Nephron progenitor cell (in vitro differentiated cells): ENCODE measurements around the gene RANBP3L.

Source experiments
- DNase-seq: peaks from one replicate; pipeline ENCODE4 v3.0.0; 2021
- H3K27ac Mint-ChIP-seq: 2 replicates; pipeline ENCODE4 v1.8.0; 2021; ENCODE audit warnings: mild to moderate bottlenecking, moderate library complexity, mixed read lengths
- H3K27me3 Mint-ChIP-seq: 2 replicates; pipeline ENCODE4 v1.8.0; 2021; ENCODE audit warnings: mild to moderate bottlenecking, low read depth, mixed read lengths; ENCODE audit not compliant: poor library complexity
- H3K36me3 Mint-ChIP-seq: 2 replicates; pipeline ENCODE4 v1.8.0; 2021; ENCODE audit warnings: low read depth, mixed read lengths
- H3K4me1 Mint-ChIP-seq: 2 replicates; pipeline ENCODE4 v1.8.0; 2021; ENCODE audit warnings: mixed read lengths
- H3K4me3 Mint-ChIP-seq: 2 replicates; pipeline ENCODE4 v1.8.0; 2021; ENCODE audit warnings: mild to moderate bottlenecking, moderate library complexity, mixed read lengths
- H3K9me3 Mint-ChIP-seq: 2 replicates; pipeline ENCODE4 v1.8.0; 2021; ENCODE audit warnings: mild to moderate bottlenecking, moderate library complexity, mixed read lengths
- TF ChIP-seq, protein P1 (sequence below): fragments of 200-600 bp; sonication (generic); IDR thresholded peaks from 2 replicates; pipeline ENCODE4 v1.5.0; 2021; ENCODE audit warnings: antibody characterized with exemption

The RANBP3L gene

DNA sequence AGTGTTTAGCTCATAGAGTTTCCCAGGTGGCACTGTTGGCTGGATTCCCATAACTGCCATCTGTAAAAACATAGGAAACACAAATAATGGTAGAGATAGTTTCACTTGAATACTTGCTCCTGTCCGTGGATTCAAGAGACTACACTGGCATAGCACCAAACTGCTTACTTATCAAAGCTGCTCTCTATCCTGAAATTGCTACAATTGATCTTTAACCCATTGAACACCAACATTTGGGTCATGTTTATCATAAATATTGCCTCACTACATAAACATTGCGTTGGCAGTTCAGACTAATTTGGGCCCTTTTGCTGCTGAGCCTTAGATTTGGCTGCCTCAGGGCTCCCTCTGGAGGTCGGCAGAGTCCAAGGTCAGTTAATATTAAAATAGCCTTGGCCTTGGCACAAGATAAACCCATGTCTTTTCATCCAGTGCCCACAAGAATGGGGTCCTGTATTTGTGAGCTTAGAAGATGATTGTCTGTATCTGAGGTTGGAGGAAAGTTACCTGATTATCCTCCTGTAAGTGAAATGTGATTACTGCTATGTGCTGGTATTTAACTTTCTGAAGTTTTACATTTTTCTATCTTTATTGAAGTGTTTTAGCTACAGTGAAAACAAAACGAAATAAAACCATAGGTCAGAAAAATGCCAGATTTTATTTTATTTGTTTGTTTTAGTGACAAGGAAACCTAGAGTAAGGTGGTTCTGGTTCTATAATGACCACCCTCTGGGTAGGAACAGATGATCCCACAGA lies 4.0 kb upstream of the RANBP3L start:
- Mint-ChIP-seq H3K27ac (no peak overlapping the region), H3K4me3 (no peak overlapping the region), H3K9me3 (peaks cover 1% of the 10 kb centered on the region), H3K4me1 (peaks cover 19% of the 10 kb centered on the region), H3K27me3 (no peaks in the 10 kb centered on the region), H3K36me3 (no peaks in the 10 kb centered on the region)
- peak; percentile 21 for DNase-seq
- TF ChIP-seq, protein P1, sequence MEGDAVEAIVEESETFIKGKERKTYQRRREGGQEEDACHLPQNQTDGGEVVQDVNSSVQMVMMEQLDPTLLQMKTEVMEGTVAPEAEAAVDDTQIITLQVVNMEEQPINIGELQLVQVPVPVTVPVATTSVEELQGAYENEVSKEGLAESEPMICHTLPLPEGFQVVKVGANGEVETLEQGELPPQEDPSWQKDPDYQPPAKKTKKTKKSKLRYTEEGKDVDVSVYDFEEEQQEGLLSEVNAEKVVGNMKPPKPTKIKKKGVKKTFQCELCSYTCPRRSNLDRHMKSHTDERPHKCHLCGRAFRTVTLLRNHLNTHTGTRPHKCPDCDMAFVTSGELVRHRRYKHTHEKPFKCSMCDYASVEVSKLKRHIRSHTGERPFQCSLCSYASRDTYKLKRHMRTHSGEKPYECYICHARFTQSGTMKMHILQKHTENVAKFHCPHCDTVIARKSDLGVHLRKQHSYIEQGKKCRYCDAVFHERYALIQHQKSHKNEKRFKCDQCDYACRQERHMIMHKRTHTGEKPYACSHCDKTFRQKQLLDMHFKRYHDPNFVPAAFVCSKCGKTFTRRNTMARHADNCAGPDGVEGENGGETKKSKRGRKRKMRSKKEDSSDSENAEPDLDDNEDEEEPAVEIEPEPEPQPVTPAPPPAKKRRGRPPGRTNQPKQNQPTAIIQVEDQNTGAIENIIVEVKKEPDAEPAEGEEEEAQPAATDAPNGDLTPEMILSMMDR = peak; percentile 49

DNA sequence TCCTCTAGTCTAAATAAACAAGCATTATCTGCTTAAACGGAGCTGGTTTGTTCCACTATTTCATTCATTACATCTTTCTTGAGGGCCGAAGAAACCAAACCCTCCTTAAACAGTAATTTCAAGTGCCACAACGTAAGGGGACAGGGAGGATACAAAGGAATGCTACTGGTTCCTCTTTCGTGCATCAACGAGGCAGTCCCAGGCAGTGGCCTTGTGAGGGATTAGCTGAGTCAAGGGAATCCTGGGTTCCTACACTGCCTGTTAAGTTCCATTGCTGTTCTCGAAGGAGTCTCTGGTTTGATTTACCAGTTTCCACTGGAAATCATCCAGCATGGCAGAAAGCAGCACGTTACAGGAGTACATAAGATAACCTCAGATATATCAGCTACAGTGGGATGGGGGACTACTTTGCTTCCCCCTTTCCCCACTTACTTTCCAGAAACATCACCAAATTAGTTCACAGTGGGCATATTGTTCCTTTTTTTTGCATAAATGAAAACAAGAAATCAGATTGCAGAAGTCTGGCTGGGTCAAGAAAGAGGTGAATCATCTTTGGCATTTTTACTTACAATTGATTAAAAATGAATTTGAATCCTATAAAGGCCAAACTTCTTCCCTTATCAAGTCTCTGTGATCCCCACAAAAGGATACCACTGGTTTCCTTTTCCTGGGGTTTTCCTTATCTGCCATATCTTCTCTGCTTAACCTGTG lies 2.5 kb upstream of the RANBP3L start:
- Mint-ChIP-seq H3K27me3 (no peaks in the 10 kb centered on the region), H3K4me3 (no peak overlapping the region), H3K27ac (no peak overlapping the region), H3K4me1 (peaks cover 27% of the 10 kb centered on the region), H3K9me3 (no peaks in the 10 kb centered on the region), H3K36me3 (no peaks in the 10 kb centered on the region)
- TF ChIP-seq, protein P1 = no peak
- DNase-seq = no peak

DNA sequence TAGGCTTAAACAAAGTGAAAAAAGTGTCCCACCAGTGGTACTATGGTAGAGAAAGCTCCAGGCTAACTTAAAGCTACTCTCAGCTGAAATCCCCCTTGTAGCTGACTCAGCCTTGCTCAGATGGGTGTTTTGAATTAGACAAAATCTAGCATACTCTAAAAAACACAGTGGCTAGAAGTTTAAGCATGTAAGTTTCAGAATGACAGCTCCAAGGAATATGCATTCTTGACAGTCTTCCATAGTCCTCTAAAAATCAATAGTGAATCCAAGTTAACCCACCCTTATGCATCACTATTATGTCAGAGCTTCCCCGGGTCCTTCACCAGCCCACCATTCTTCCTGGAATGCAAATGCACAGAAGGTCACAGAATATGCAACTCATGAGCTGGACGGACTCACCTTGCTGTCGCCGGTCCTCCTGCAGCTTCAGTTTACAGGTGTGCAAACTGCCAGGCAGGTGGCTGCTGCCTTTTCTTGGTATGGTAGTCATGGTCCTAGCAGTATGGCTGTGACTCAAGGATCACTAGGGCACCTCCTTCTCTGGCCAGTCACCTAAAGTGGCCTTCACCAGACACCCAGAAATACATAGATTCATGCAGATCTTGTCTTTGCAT lies 668 bp downstream of the RANBP3L start:
- TF ChIP-seq, protein P1 = no peak
- Mint-ChIP-seq H3K9me3 (peaks cover 3% of the 10 kb centered on the region), H3K4me1 (peaks cover 27% of the 10 kb centered on the region), H3K27me3 (peaks cover 3% of the 10 kb centered on the region), H3K27ac (no peak overlapping the region), H3K36me3 (no peaks in the 10 kb centered on the region), H3K4me3 (no peak overlapping the region)
- DNase-seq = no peak

DNA sequence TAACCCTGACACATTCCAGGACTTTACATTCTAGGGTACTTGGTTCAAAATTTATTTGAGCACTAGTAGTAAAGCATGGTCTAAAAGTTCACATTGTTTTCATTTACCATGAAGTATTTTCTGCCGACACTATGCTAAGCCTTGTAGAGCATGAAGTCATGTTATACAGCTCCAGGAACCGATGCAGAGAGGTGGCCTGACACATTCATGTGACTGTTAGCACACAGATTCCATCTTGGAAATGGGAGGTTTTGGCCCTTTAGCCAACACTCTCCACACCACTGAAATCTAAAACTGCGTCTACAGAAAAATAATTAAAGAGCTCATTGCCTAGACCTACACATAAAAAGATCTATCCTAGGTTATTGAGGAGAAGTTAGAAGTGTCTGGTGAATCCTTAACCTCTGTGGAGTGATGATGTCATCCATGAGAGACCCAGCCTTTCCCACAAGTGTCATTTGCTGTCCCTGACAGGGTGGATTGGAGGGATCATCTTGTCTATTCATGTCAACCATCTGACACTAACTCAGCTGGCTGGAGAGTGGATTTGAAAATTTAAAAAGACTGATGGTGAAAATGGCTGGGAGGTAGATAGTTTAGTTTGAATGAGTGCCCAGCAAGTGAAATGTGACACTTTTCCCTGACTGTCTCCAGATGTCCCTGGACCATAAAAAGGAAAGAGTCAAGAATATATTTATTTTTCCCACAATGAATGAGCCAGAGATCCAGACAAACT lies 1.3 kb downstream of the RANBP3L start:
- Mint-ChIP-seq H3K9me3 (peaks cover 3% of the 10 kb centered on the region), H3K27ac (peak overlapping the region; percentile 68), H3K36me3 (no peaks in the 10 kb centered on the region), H3K27me3 (peaks cover 3% of the 10 kb centered on the region), H3K4me1 (peaks cover 27% of the 10 kb centered on the region), H3K4me3 (no peak overlapping the region)
- no peak for DNase-seq
- TF ChIP-seq, protein P1 = no peak

DNA sequence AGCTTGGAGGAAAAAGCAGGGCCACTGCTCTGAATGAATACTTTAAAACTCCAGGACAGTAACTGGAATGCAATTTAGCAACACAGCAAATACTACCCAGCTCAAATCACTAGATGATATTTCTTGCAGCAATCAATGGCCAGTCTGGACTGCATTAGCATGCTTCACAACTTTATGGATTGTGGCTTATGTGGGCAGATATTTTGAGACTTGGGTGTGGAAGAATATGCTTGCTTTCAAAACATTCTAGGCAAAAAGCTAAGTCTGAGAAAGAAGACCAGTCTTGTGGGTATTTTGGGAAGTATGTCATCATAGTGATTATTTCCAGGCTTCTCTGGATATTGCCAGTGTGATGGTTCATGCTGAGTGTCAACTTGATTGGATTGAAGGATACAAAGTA lies 3.1 kb downstream of the RANBP3L start:
- Mint-ChIP-seq H3K9me3 (peaks cover 6% of the 10 kb centered on the region), H3K27me3 (peaks cover 3% of the 10 kb centered on the region), H3K27ac (no peak overlapping the region), H3K36me3 (no peaks in the 10 kb centered on the region), H3K4me3 (no peak overlapping the region), H3K4me1 (peaks cover 27% of the 10 kb centered on the region)
- DNase-seq = no peak
- TF ChIP-seq, protein P1 = no peak
